Peyer's patch (tissue), 4 donors: Measurements from ENCODE around the gene ANTXR1. TPM values are rescaled to one million over a fixed set of nuclear protein-coding genes. Genes with fewer than 3 reads are reported as not detected.
"Not testable (repeated sequence)": the region's sequence is repeated elsewhere in the genome, so short reads cannot be mapped to it uniquely, and the experiment has no call there.

Source experiments
- DNase-seq, 3 donors: peaks; one replicate each; pipeline ENCODE4 v3.0.0-alpha.2; 2017 to 2019
- H3K27ac ChIP-seq, 4 donors: fragments of 200-600 bp; sonication (generic); one replicate each; pipeline ENCODE4 v1.5.1; 2016 to 2019
- H3K27me3 ChIP-seq, 2 donors: fragments of 200-600 bp; sonication (generic); one replicate each; pipeline ENCODE4 v1.5.1; 2019
- H3K36me3 ChIP-seq, 3 donors: fragments of 200-600 bp; sonication (generic); one replicate each; pipeline ENCODE4 v1.5.1; 2016 to 2019
- H3K4me1 ChIP-seq, 4 donors: fragments of 200-600 bp; sonication (generic); one replicate each; pipeline ENCODE4 v1.5.1; 2016 to 2019
- H3K4me3 ChIP-seq, 4 donors: fragments of 200-600 bp; sonication (generic); 1 replicate in 3 of 4; 2 replicates in 1 of 4; pipeline ENCODE4 v1.5.1; 2016 to 2019; ENCODE audit warnings: mild to moderate bottlenecking in 1 of 4
- H3K9me3 ChIP-seq, 4 donors: fragments of 200-600 bp; sonication (generic); one replicate each; pipeline ENCODE4 v1.5.1; 2016 to 2019; ENCODE audit warnings: mild to moderate bottlenecking in 1 of 4
- POLR2A ChIP-seq, 2 donors: fragments of 450-650 bp; IDR thresholded peaks; one replicate each; pipeline ENCODE4 v1.5.1; 2017; ENCODE audit warnings: antibody characterized with exemption in 2 of 2, mild to moderate bottlenecking in 2 of 2, moderate library complexity in 2 of 2
- total RNA-seq, 4 donors: library from RNA; depleted of rRNA; stranded (reverse); fragments of >200 nt; gene quantifications; one replicate each; pipeline ENCODE4 v1.1.0, GENCODE V29; 2016
- TF ChIP-seq, protein P1 (sequence below), 6 experiments: fragments of 450-650 bp in 4 of 6; fragments of 200-600 bp in 2 of 6; sonication (generic) in 1 of 6; IDR thresholded peaks; one replicate each; pipeline ENCODE4 v1.5.1; 2017 to 2019; ENCODE audit warnings: antibody characterized with exemption in 6 of 6, mild to moderate bottlenecking in 3 of 6, moderate library complexity in 1 of 6

The ANTXR1 gene
- total RNA-seq, 4 donors from 2014 or later, result 5.4 to 39.6 (median 25.0) TPM

DNA sequence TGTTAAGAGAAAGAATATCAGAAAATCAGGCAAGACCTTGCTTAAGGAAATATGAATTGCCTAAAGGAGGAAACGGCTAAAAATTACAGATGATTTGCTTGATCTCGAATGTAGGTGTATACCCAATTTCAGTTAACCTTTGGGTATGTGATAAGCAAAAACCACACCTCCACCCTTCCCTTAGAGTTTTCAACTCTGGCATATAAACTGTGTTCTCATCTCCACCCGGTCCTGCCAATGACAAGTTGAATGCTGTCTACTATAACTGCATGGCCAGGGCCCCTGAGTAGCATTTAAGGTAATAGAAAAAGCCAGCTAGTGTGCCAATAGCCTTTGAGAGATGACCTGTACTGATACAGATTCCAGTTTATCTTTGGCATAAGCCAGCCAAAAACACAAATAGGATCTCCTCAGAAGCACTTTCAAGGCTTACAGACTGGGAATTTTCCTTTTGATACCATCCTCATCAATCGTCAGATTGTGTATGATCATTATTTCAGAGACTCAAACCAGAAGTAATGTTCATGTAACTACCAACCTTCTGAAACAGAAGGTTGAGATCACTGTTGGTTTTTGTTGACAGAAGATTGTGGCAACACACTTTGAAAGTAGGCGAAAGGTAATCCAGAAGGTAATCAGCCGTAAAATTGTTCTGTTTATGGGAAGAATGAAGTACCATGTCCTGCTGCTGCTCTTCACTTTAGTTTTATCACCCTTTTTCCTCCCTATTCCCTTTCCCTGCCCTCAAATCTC is 211.0 kb downstream of the ANTXR1 start:
- no peaks in the 10 kb centered on the region for H3K27me3 ChIP-seq
- no peaks in the 10 kb centered on the region for H3K36me3 ChIP-seq
- no peaks in the 10 kb centered on the region for H3K9me3 ChIP-seq
- peak overlapping the region in 1 of 4 donors; percentile 7 for H3K27ac ChIP-seq
- no peak overlapping the region for H3K4me3 ChIP-seq
- TF ChIP-seq POLR2A (IDR thresholded peaks at IDR 0.05), result no peak
- TF ChIP-seq, protein P1, sequence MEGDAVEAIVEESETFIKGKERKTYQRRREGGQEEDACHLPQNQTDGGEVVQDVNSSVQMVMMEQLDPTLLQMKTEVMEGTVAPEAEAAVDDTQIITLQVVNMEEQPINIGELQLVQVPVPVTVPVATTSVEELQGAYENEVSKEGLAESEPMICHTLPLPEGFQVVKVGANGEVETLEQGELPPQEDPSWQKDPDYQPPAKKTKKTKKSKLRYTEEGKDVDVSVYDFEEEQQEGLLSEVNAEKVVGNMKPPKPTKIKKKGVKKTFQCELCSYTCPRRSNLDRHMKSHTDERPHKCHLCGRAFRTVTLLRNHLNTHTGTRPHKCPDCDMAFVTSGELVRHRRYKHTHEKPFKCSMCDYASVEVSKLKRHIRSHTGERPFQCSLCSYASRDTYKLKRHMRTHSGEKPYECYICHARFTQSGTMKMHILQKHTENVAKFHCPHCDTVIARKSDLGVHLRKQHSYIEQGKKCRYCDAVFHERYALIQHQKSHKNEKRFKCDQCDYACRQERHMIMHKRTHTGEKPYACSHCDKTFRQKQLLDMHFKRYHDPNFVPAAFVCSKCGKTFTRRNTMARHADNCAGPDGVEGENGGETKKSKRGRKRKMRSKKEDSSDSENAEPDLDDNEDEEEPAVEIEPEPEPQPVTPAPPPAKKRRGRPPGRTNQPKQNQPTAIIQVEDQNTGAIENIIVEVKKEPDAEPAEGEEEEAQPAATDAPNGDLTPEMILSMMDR (IDR thresholded peaks at IDR 0.05), result no peak
- DNase-seq, result no peak
- peaks cover 0 to 8% (median 0%) of the 10 kb centered on the region in 4 donors for H3K4me1 ChIP-seq

DNA sequence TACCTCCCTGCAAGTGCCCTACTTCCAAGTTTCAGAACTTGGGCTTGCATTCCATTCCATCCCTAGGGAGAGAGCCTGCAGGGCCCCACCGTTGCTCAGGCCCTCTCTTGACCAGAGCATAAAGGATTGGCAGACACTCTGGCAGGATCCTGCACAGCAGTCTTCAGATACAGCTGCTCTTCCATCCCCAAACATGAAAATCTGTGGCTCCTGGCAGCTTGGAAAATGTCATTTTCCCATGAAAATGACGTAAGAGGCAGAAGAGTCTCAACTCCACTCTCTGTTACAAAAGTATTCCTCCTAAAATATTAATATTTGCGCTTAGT is 211.5 kb downstream of the ANTXR1 start:
- no peak for TF ChIP-seq POLR2A (IDR thresholded peaks at IDR 0.05)
- TF ChIP-seq, protein P1 (IDR thresholded peaks at IDR 0.05), result no peak
- Histone ChIP-seq H3K27me3 (no peaks in the 10 kb centered on the region), H3K4me1 (peaks cover 0 to 8% (median 0%) of the 10 kb centered on the region in 4 donors), H3K27ac (no peak overlapping the region), H3K36me3 (no peaks in the 10 kb centered on the region), H3K4me3 (no peak overlapping the region), H3K9me3 (no peaks in the 10 kb centered on the region)
- no peak for DNase-seq

DNA sequence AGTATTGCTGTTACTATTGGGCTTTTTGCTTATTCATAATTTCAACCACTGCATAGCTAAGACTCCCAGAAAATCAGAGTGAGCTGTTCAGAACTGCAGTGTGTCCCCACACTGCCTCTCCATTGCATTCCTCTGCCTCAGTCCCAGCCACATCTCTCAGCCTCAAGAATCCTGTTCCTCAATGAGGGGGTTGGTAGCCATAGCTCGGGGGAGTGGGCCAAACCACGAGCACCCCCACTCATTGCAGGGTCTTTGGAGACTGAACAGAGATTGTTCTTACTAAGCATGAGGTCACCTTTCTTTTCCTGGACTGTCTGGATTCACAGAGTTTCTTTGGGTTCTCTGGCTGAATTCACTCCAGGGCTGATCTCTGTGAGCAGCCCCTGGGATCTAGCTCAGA is 213.0 kb downstream of the ANTXR1 start:
- H3K27me3 ChIP-seq, result no peaks in the 10 kb centered on the region
- no peaks in the 10 kb centered on the region for H3K36me3 ChIP-seq
- no peak overlapping the region for H3K4me3 ChIP-seq
- H3K9me3 ChIP-seq, result no peaks in the 10 kb centered on the region
- TF ChIP-seq POLR2A (IDR thresholded peaks at IDR 0.05), result no peak
- TF ChIP-seq, protein P1 (IDR thresholded peaks at IDR 0.05), result no peak
- peaks cover 0 to 8% (median 0%) of the 10 kb centered on the region in 4 donors for H3K4me1 ChIP-seq
- no peak overlapping the region for H3K27ac ChIP-seq
- no peak for DNase-seq

DNA sequence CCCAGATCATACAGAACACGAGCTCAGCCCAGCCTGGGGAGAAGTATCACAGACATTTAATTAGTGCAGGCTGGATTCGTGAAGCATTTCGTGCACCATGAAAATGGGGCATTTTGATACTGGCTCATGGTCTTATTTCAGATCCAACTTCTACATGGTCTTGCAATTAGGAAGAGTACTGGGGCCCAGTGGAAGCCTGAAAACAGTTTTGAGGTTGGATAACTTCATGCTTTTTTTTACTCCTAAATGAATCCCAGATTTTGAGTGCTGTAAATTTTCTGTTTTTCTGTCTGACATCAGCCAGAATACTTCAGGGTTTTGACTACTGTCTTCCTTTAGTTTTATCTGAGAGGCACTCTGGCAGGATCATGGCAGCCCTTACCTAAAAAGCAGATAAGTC is 213.9 kb downstream of the ANTXR1 start:
- H3K4me3 ChIP-seq, result no peak overlapping the region
- DNase-seq, result no peak
- H3K27ac ChIP-seq, result no peak overlapping the region
- peaks cover 0 to 8% (median 0%) of the 10 kb centered on the region in 4 donors for H3K4me1 ChIP-seq
- no peaks in the 10 kb centered on the region for H3K9me3 ChIP-seq
- no peaks in the 10 kb centered on the region for H3K27me3 ChIP-seq
- TF ChIP-seq POLR2A (IDR thresholded peaks at IDR 0.05), result no peak
- TF ChIP-seq, protein P1 (IDR thresholded peaks at IDR 0.05), result no peak
- H3K36me3 ChIP-seq, result no peaks in the 10 kb centered on the region

DNA sequence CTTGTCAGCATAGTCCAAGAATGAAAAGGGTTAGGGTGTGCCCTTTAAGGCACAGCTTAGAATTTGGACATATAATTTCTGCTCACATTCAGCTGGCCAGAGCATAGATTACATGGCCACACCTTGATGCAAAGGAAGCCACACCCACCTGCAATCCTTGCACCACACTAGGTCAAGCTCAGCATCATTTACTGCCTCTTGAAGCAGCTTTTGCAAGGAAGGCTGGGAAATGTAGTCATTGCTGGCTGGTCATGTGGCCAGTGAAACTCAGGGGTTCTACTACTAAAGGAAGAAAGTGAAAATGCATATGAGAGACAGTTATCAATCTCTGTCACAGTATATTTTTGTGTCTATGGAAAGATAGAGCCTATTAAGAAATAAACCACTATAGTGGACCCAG is 214.7 kb downstream of the ANTXR1 start:
- H3K9me3 ChIP-seq, result no peaks in the 10 kb centered on the region
- no peak for DNase-seq
- no peaks in the 10 kb centered on the region for H3K36me3 ChIP-seq
- H3K4me3 ChIP-seq, result no peak overlapping the region
- H3K27ac ChIP-seq, result no peak overlapping the region
- peaks cover 0 to 6% (median 0%) of the 10 kb centered on the region in 4 donors for H3K4me1 ChIP-seq
- no peaks in the 10 kb centered on the region for H3K27me3 ChIP-seq
- TF ChIP-seq, protein P1 (IDR thresholded peaks at IDR 0.05), result no peak
- TF ChIP-seq POLR2A (IDR thresholded peaks at IDR 0.05), result no peak

DNA sequence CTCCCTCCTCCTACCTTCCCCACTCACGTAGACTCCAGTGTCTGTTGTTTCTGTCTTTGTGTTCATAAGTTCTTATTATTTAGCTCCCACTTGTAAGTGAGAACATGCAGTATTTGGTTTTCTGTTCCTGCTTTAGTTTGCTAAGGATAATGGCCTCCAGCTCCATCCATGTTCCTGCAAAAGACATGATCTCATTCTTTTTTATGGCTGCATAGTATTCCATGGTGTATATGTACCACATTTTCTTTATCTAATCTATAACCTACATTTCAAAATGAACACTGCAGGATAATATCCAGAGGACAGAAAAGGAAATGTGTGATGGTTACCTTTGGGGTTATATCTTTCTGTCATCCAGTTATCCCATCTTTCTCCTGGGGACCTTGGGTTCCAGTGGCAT is 218.0 kb downstream of the ANTXR1 start:
- H3K27ac ChIP-seq, H3K4me3 ChIP-seq, H3K36me3 ChIP-seq, H3K4me1 ChIP-seq, H3K9me3 ChIP-seq, DNase-seq, H3K27me3 ChIP-seq: not testable (repeated sequence)
